Neuronal stem cell (in vitro differentiated cells): ENCODE data around the gene MARCHF9. TPM values are rescaled to one million over a fixed set of nuclear protein-coding genes. Genes with fewer than 3 reads are reported as not detected.

Source experiments
- DNase-seq: peaks from one replicate; pipeline ENCODE4 v3.0.0-alpha.2; 2013; ENCODE audit warnings: low spot score
- H2AFZ ChIP-seq: one replicate; pipeline ENCODE4 v1.6.1; 2013; ENCODE audit warnings: mild to moderate bottlenecking, low read length, inconsistent platforms
- H2AK5ac ChIP-seq: 2 replicates; pipeline ENCODE4 v1.6.1; 2013; ENCODE audit warnings: low read depth, mild to moderate bottlenecking, inconsistent platforms, low read length, moderate library complexity, mixed read lengths
- H2BK120ac ChIP-seq: 2 replicates; pipeline ENCODE4 v1.6.1; 2013; ENCODE audit warnings: low read depth, mild to moderate bottlenecking, inconsistent platforms, low read length, moderate library complexity, mixed read lengths
- H2BK12ac ChIP-seq: one replicate; pipeline ENCODE4 v1.6.1; 2013; ENCODE audit warnings: low read length, inconsistent platforms
- H2BK15ac ChIP-seq: 2 replicates; pipeline ENCODE4 v1.6.1; 2013; ENCODE audit warnings: mild to moderate bottlenecking, low read length, inconsistent platforms, mixed read lengths
- H2BK5ac ChIP-seq: one replicate; pipeline ENCODE4 v1.6.1; 2013; ENCODE audit warnings: inconsistent platforms, mild to moderate bottlenecking, low read length, moderate library complexity
- H3K14ac ChIP-seq: one replicate; pipeline ENCODE4 v1.6.1; 2013; ENCODE audit warnings: low read length, inconsistent platforms
- H3K18ac ChIP-seq: 2 replicates; pipeline ENCODE4 v1.6.1; 2013; ENCODE audit warnings: low read length, inconsistent platforms
- H3K23ac ChIP-seq: 2 replicates; pipeline ENCODE4 v1.6.1; 2013; ENCODE audit warnings: low read depth, mild to moderate bottlenecking, mixed read lengths, low read length, inconsistent platforms; ENCODE audit not compliant: poor library complexity
- H3K27ac ChIP-seq: replicated peaks from 3 replicates; pipeline ENCODE4 v1.5.1; 2013; ENCODE audit warnings: low read length, inconsistent platforms
- H3K27me3 ChIP-seq, 3 experiments: 2 replicates each; pipeline ENCODE4 v1.6.1; 2013; ENCODE audit warnings: low read length in 3 of 3, mild to moderate bottlenecking in 2 of 3, inconsistent platforms in 1 of 3, low read depth in 1 of 3, mixed read lengths in 1 of 3, moderate library complexity in 1 of 3; ENCODE audit not compliant: control insufficient read depth in 3 of 3, insufficient read depth in 3 of 3
- H3K36me3 ChIP-seq, 2 donors: replicated peaks in 1 of 2; 2 replicates each; pipeline ENCODE4 v1.6.1; 2013; ENCODE audit warnings: low read length in 2 of 2; ENCODE audit not compliant: control insufficient read depth in 2 of 2, insufficient read depth in 2 of 2
- H3K4ac ChIP-seq: 2 replicates; pipeline ENCODE4 v1.6.1; 2013; ENCODE audit warnings: inconsistent platforms, mild to moderate bottlenecking, low read length, moderate library complexity
- H3K4me1 ChIP-seq, 2 donors: 1 replicate in 1 of 2; 2 replicates in 1 of 2; pipeline ENCODE4 v1.6.1; 2013; ENCODE audit warnings: low read length in 2 of 2, low read depth in 1 of 2; ENCODE audit not compliant: control insufficient read depth in 2 of 2, insufficient read depth in 1 of 2
- H3K4me2 ChIP-seq: one replicate; pipeline ENCODE4 v1.6.1; 2013; ENCODE audit warnings: mild to moderate bottlenecking, low read length, inconsistent platforms; ENCODE audit not compliant: insufficient read depth, poor library complexity, severe bottlenecking
- H3K4me3 ChIP-seq, 2 donors: 2 replicates each; pipeline ENCODE4 v1.5.1; 2013; ENCODE audit warnings: low read length in 2 of 2, mild to moderate bottlenecking in 2 of 2, inconsistent platforms in 1 of 2, moderate library complexity in 1 of 2
- H3K79me1 ChIP-seq: one replicate; pipeline ENCODE4 v1.6.1; 2013; ENCODE audit warnings: low read depth, mild to moderate bottlenecking, inconsistent platforms, low read length, moderate library complexity
- H3K9ac ChIP-seq: one replicate; pipeline ENCODE4 v1.6.1; 2013; ENCODE audit warnings: mild to moderate bottlenecking, low read depth, low read length, inconsistent platforms; ENCODE audit not compliant: poor library complexity
- H3K9me3 ChIP-seq, 2 donors: replicated peaks in 1 of 2; 2 replicates each; pipeline versions ENCODE3 to v1.6.1; 2013; ENCODE audit warnings: low read length in 2 of 2, mild to moderate bottlenecking in 2 of 2, inconsistent platforms in 1 of 2, low read depth in 1 of 2, mixed read lengths in 1 of 2, moderate library complexity in 1 of 2; ENCODE audit not compliant: control insufficient read depth in 2 of 2, insufficient read depth in 1 of 2
- H4K8ac ChIP-seq: one replicate; pipeline ENCODE4 v1.6.1; 2013; ENCODE audit warnings: low read depth, mild to moderate bottlenecking, inconsistent platforms, low read length, moderate library complexity
- H4K91ac ChIP-seq: one replicate; pipeline ENCODE4 v1.6.1; 2013; ENCODE audit warnings: low read length, low read depth, mild to moderate bottlenecking, inconsistent platforms; ENCODE audit not compliant: poor library complexity
- WGBS, 2 donors: extraction: QIAGEN DNeasy Blood & Tissue Kit; methylation state at CpG; one replicate each; pipeline ENCODE4 v1.1.7; 2013; ENCODE audit warnings: missing lambda C conversion rate in 2 of 2, mixed read lengths in 1 of 2; ENCODE audit not compliant: insufficient read length in 2 of 2, insufficient replicate concordance in 1 of 2; ENCODE audit errors: extremely low coverage in 2 of 2; 5-methylcytosine and 5-hydroxymethylcytosine counted together
- small RNA-seq: library from polyadenylated mRNA; stranded (forward); fragments of <200 nt; extraction: miRNeasy Mini kit (QIAGEN cat#:217004); gene quantifications from one replicate; pipeline ENCODE3, GENCODE V24; 2013; ENCODE audit not compliant: insufficient read depth

Gene MARCHF9

DNA sequence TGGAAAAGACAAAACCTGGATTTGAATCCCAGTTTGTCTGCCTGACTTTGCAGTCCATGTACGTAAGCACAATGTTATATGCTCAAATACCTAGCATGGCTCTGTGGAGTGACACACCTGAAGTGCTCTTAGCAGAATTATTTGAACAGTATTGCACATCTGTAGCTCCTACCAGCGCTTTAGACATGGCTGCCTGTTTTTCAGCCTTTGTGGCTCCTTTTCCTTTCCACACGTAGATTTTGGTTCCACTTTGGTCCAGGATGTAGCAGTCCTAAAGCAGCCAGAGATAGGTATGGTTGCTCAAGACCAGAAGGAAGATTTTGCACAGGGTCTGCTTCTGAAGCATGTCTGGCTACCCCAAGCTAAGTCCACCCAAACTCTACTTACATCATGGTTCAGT, 54.5 kb downstream of the MARCHF9 start:
- no peaks in the 10 kb centered on the region for H3K79me1 ChIP-seq
- no peak overlapping the region for H4K8ac ChIP-seq
- no CpG with 5 or more reads among the region's 3 CpGs for WGBS, 2 donors
- no peaks in the 10 kb centered on the region for H3K9me3 ChIP-seq
- H3K27ac ChIP-seq, result no peak overlapping the region
- H3K27me3 ChIP-seq, result peaks cover 0 to 2% (median 0%) of the 10 kb centered on the region in 3 experiments
- H3K23ac ChIP-seq, result no peak overlapping the region
- no peak overlapping the region for H3K4ac ChIP-seq
- H3K4me2 ChIP-seq, result no peak overlapping the region
- H2BK12ac ChIP-seq, result no peak overlapping the region
- H2AK5ac ChIP-seq, result no peak overlapping the region
- peaks cover 11 to 47% of the 10 kb centered on the region in 2 donors for H3K36me3 ChIP-seq
- H3K18ac ChIP-seq, result no peak overlapping the region
- H3K14ac ChIP-seq, result no peak overlapping the region
- no peak overlapping the region for H2BK15ac ChIP-seq
- H2BK120ac ChIP-seq, result no peak overlapping the region
- no peak overlapping the region for H2AFZ ChIP-seq
- no peak for DNase-seq
- no peaks in the 10 kb centered on the region for H3K4me1 ChIP-seq
- no peak overlapping the region for H4K91ac ChIP-seq
- H2BK5ac ChIP-seq, result no peak overlapping the region
- no peak overlapping the region for H3K9ac ChIP-seq
- no peak overlapping the region for H3K4me3 ChIP-seq

Small RNA genes lying within 50 kb of the gene (small RNA-seq; reads per million reads assigned to genes)
- gene RNU6-1083P, result not detected
